Muscle layer of colon (tissue), 2 donors: ENCODE results near the gene KRTAP10-8.
"Not testable (repeated sequence)": the region's sequence is repeated elsewhere in the genome, so short reads cannot be mapped to it uniquely, and the experiment has no call there.

Experiments
- H3K27ac ChIP-seq: one replicate; pipeline ENCODE4 v1.7.0; 2013; ENCODE audit warnings: low read depth, mild to moderate bottlenecking, low read length, moderate library complexity
- H3K27me3 ChIP-seq, 2 donors: one replicate each; pipeline ENCODE4 v1.7.0; 2013; ENCODE audit warnings: low read length in 2 of 2, mild to moderate bottlenecking in 2 of 2; ENCODE audit not compliant: insufficient read depth in 2 of 2, control insufficient read depth in 1 of 2
- H3K36me3 ChIP-seq: one replicate; pipeline ENCODE4 v1.7.0; 2013; ENCODE audit warnings: mild to moderate bottlenecking, low read length; ENCODE audit not compliant: insufficient read depth
- H3K4me1 ChIP-seq: one replicate; pipeline ENCODE4 v1.7.0; 2013; ENCODE audit warnings: mild to moderate bottlenecking, low read length; ENCODE audit not compliant: insufficient read depth
- H3K4me3 ChIP-seq, 2 donors: one replicate each; pipeline ENCODE4 v1.7.0; 2013; ENCODE audit warnings: low read length in 2 of 2, low read depth in 1 of 2, mild to moderate bottlenecking in 1 of 2, moderate library complexity in 1 of 2
- H3K9ac ChIP-seq: one replicate; pipeline ENCODE4 v1.7.0; 2013; ENCODE audit warnings: low read length
- H3K9me3 ChIP-seq: one replicate; pipeline ENCODE4 v1.7.0; 2013; ENCODE audit warnings: mild to moderate bottlenecking, low read length
- donor health status: abdominal sarcoma.
- donor health status: Adenocarcinoma of cecum.

Gene KRTAP10-8

DNA sequence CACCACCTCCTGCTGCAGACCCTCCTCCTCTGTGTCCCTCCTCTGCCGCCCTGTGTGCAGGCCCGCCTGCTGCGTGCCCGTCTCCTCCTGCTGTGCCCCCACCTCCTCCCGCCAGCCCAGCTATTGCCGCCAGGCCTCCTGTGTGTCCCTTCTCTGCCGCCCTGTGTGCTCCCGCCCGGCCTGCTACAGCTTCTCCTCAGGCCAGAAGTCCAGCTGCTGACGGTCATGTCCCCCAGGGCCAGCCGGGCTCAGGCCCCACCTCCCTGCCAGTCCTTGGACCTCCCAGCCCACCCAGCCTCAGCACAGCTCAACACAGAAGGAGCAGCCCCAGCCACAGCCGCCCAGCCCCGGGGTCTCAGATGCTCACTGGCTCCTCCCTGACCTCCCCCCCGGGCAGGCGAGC lies 16.0 kb downstream of the KRTAP10-8 start:
- H3K9me3 ChIP-seq, result not testable (repeated sequence)

DNA sequence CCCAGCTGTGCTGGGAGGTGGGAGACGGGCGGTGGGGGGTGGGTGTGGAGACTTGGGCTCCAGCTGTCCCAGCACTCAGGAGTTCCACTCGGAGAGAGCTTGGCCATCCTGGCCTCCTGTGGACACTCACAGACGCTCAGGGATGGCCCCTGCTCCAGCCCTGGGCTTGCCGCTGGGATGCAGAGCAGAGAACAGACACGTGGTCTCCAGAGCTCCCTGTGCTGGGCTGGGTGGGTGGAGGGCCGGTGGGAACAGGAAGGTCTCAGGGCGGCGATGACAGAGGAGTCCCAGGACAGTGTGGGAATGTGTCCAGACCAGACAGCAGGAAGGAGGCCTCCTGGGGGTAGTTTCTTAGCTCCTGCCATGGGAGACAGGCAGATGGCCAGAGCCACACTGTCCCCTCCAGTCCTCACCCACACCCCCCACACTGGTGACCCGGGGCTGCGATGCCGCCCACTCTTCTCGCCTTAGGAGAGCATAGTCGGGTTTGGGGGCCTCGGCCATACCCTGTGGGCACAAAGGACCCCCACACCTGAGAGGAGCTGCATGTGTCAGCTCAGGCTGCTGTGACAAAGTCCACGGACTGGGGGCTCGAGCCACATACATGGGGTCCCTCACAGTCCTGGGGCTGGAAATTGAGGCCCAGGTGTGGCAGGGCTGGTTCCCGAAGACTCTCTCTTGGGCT lies 17.0 kb downstream of the KRTAP10-8 start:
- H3K4me3 ChIP-seq, result no peak overlapping the region
- H3K36me3 ChIP-seq, result no peaks in the 10 kb centered on the region
- H3K27me3 ChIP-seq, result peaks cover 0 to 21% of the 10 kb centered on the region in 2 donors
- no peak overlapping the region for H3K27ac ChIP-seq
- no peaks in the 10 kb centered on the region for H3K9me3 ChIP-seq
- H3K9ac ChIP-seq, result no peak overlapping the region
- no peaks in the 10 kb centered on the region for H3K4me1 ChIP-seq

More for the DNA sequence above, 16.0 kb downstream of the KRTAP10-8 start:
- H3K4me1 ChIP-seq, H3K36me3 ChIP-seq, H3K4me3 ChIP-seq, H3K9ac ChIP-seq, H3K27ac ChIP-seq: not testable (repeated sequence)
- H3K27me3 ChIP-seq, result peaks cover 0 to 21% of the 10 kb centered on the region in 2 donors

DNA sequence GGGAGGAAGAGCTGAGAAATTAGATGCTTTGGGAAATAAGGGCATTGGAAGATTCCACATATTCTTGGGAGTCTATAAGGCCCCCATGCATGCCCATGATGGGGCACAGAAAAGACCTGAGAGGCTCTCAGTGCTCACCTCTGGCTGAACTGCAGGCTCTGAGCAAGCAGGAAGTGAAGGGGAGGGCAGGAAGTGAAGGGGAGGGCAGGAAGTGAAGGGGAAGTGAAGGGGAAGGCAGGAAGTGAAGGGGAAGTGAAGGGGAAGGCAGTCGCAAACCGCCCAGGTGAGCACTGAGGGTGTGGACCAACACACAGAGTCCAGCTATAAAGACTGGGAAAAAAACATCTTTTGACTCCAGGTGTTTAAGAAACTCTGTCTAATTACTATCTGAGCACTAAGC lies 18.6 kb downstream of the KRTAP10-8 start:
- no peak overlapping the region for H3K27ac ChIP-seq
- H3K4me1 ChIP-seq, result no peaks in the 10 kb centered on the region
- no peaks in the 10 kb centered on the region for H3K36me3 ChIP-seq
- no peak overlapping the region for H3K9ac ChIP-seq
- no peaks in the 10 kb centered on the region for H3K9me3 ChIP-seq
- no peak overlapping the region for H3K4me3 ChIP-seq
- peaks cover 0 to 21% of the 10 kb centered on the region in 2 donors for H3K27me3 ChIP-seq

DNA sequence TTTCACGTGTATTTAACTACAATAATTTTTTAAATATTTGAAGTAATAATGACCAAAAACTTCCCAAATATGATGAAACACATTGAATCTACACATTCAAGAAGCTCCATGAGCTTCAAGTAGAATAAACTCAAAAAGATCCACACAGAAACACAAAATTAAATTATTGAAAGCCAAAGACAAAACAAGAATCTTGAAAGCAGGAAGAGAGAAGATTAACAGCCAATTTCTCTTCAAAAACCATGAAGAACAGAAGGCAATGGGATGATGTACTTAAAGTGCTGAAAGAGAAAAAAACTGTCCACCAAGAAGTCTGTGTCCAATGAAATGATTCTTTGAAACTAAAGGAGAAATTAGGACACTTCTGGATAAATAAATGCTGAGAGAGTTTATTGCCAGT lies 20.2 kb downstream of the KRTAP10-8 start:
- no peaks in the 10 kb centered on the region for H3K36me3 ChIP-seq
- H3K4me3 ChIP-seq, result no peak overlapping the region
- no peaks in the 10 kb centered on the region for H3K9me3 ChIP-seq
- H3K9ac ChIP-seq, result no peak overlapping the region
- H3K27me3 ChIP-seq, result peaks cover 0 to 24% of the 10 kb centered on the region in 2 donors
- no peak overlapping the region for H3K27ac ChIP-seq
- H3K4me1 ChIP-seq, result no peaks in the 10 kb centered on the region

DNA sequence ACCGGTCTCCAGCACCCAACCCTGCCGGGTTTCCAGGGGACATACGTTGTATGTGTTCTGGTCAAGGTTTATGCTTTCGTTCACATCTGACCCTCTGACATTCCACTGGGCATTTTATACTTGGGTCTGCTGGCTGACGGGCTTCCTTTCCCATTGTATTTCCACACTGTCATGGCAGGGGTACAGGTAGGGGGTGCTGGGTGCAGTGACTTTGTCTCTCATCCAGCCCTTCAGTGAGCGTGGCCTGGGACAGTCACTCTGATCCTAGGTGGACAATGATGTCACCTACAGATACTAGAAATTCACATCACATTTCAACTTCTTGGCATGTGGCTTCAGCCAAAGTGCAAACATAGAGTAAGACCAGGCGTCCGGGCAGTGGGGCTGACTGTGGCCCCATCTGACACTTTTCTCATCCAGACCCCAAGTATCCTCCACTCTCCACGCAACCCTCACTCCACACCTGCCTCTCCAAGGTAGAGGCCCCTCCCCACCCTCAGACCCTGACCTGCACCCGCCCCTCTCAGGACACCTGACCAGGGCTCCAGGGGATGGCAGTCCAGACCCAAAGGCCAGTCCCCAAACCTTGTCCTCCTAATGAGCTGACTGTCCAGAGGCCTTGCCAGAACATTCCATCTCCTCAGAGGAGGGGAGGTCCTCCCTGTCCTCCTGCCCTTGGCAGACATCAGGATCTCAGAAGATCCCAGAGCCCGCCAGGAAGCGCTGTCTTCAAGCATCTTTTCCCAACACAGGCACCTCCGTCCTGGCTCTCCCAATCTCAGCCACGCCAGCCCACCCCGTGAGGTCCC lies 24.5 kb downstream of the KRTAP10-8 start:
- no peaks in the 10 kb centered on the region for H3K36me3 ChIP-seq
- H3K9ac ChIP-seq, result no peak overlapping the region
- H3K4me3 ChIP-seq, result no peak overlapping the region
- peaks cover 0 to 4% of the 10 kb centered on the region in 2 donors for H3K27me3 ChIP-seq
- no peaks in the 10 kb centered on the region for H3K4me1 ChIP-seq
- H3K9me3 ChIP-seq, result no peaks in the 10 kb centered on the region
- no peak overlapping the region for H3K27ac ChIP-seq

DNA sequence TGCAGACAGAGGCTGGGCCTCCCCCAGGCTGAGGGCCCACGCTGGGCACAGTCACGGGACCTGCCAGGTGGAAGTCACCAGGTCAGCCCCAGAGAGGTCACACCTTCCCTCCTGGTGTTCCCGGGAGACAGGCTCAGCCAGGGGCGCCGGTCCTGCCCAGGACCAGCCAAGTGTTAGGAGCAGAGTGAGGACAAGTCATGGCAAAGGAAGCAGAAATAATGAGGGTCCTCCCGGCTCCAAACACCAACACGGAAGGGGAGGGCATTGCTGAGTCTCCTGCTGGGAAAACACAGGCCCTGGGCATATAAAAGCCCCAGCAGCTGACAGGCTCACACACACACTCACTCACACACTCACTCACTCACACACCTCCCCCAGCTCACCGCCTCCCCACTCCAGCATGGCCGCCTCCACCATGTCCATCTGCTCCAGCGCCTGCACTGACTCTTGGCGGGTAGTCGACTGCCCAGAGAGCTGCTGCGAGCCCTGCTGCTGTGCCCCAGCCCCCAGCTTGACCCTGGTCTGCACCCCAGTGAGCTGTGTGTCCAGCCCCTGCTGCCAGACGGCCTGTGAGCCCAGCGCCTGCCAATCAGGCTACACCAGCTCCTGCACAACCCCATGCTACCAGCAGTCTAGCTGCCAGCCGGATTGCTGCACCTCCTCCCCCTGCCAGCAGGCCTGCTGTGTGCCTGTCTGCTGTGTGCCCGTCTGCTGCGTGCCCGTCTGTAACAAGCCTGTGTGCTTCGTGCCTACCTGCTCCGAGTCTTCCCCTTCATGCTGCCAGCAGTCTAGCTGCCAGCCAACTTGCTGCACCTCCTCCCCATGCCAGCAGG lies 25.4 kb downstream of the KRTAP10-8 start, which contains the start of gene KRTAP10-10:
Gene KRTAP10-10, plus strand, starts transcription at position 339 of the 833 bp plus-strand sequence. Its CDS starts 62 bp downstream, at position 401.
- Histone ChIP-seq H3K36me3 (no peaks in the 10 kb centered on the region), H3K4me3 (no peak within 1 kb of the TSS), H3K4me1 (no peaks in the 10 kb centered on the region), H3K27ac (no peak within 1 kb of the TSS), H3K9me3 (no peaks in the 10 kb centered on the region), H3K27me3 (peaks cover 0 to 4% of the 10 kb centered on the region in 2 donors), H3K9ac (no peak within 1 kb of the TSS)

DNA sequence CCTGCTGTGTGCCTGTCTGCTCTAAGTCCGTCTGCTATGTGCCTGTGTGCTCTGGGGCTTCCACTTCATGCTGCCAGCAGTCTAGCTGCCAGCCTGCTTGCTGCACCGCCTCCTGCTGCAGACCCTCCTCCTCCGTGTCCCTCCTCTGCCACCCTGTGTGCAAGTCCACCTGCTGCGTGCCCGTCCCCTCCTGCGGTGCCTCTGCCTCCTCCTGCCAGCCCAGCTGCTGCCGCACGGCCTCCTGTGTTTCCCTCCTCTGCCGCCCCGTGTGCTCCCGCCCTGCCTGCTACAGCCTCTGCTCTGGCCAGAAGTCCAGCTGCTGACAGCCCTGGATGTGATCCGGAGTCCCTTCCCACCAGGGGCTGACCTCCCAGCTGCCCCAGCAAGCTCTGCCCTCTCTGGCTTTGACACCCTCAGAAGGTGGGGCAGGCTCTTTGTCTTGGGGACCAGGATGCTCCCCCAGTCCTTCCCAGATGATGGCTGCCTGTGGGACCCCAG lies 26.0 kb downstream of the KRTAP10-8 start:
- H3K27me3 ChIP-seq, H3K9ac ChIP-seq, H3K27ac ChIP-seq, H3K4me3 ChIP-seq, H3K9me3 ChIP-seq, H3K36me3 ChIP-seq, H3K4me1 ChIP-seq: not testable (repeated sequence)

DNA sequence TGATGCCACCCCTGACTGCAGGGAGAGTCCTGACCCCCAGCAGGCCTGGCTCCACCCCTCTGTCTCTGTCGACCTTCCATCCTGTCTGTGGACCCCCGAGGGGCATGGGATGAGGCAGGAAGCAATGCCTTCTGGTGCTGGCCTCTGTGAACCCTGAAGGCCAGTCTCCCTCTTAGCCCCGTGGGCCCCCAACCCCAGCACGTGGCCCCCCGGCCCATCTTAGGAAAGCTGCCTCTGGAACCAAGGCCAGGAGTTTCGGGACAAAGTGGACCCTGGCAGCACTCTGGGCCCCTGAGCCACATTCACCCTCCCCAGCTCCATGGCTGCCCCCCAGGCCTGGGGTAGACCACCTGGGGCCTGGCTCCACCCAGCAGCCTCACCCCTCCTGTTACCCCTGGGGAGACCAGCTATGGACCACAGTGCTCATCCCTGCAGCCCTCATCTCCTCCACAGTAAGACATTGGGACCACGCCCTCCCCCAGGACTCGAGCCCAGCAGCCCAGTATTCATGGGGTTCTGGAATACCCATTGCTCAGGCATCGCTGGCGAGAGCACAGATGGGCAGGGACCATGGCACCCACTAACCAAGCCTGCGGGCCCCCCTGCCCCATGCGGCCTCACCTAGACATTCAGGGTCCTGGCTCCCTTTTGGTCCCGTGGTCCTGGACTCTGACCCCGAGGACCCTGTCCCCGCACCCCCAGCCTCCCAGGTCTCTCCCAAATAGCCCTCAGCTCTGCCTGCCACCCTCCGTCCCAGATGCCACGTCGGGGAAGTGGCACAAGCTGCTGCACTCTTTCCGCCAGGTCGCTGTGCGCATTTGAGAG lies 26.8 kb downstream of the KRTAP10-8 start:
- not testable (repeated sequence) for H3K27ac ChIP-seq, H3K27me3 ChIP-seq, H3K9me3 ChIP-seq, H3K4me1 ChIP-seq, H3K4me3 ChIP-seq, H3K9ac ChIP-seq, H3K36me3 ChIP-seq

DNA sequence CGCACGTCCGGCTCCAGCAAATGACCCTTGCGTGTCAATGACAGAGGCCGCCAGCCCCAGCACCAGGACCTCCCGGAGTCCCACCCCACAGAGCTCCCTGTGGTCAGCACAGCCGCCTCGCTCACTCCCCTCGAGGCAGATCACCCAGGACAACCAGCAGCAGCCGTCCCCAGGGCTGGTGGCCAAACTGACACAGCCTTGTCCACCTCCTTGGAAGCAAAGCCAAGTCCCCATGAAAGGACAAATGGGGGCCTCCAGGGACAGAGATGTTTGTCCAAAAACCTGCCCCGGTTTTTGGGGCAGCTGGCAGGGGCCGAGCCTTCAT lies 27.4 kb downstream of the KRTAP10-8 start:
- Histone ChIP-seq H3K9ac (no peak overlapping the region), H3K4me3 (no peak overlapping the region), H3K9me3 (no peaks in the 10 kb centered on the region), H3K27me3 (peaks cover 0 to 4% of the 10 kb centered on the region in 2 donors), H3K4me1 (no peaks in the 10 kb centered on the region), H3K36me3 (no peaks in the 10 kb centered on the region), H3K27ac (no peak overlapping the region)

DNA sequence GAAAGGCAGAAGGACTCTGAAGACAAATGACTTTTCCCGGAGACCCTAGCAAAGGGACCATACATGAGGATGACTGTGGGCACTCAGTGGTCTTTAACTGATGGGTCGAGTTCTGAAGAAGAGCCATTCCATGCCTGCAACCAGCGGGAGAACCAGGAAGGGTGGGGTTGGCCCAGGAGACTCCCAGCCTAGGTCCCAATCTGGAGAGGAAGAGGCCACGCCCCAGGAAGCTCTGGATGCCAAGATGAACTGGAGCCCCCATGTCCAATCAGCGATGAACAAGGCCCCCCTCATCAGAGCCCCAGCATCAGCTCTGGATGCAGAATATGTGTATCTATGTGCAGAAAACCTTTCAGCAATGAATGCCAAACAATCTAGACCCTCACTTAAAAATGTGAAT lies 28.9 kb downstream of the KRTAP10-8 start:
- no peaks in the 10 kb centered on the region for H3K36me3 ChIP-seq
- H3K4me3 ChIP-seq, result no peak overlapping the region
- H3K4me1 ChIP-seq, result no peaks in the 10 kb centered on the region
- H3K27me3 ChIP-seq, result peaks cover 0 to 4% of the 10 kb centered on the region in 2 donors
- no peak overlapping the region for H3K9ac ChIP-seq
- no peak overlapping the region for H3K27ac ChIP-seq
- peaks cover 9% of the 10 kb centered on the region for H3K9me3 ChIP-seq
